Mesenteric fat pad (tissue), 1 donor: ENCODE measurements around the gene SEMA4G. TPM values are rescaled to one million over a fixed set of nuclear protein-coding genes. Genes with fewer than 3 reads are reported as not detected.

Experiments used
- DNase-seq: peaks from one replicate; pipeline ENCODE4 v3.0.0-alpha.2; 2020; ENCODE audit warnings: low spot score
- total RNA-seq: library from RNA; stranded (reverse); fragmentation: NEBNext Ultra II Directional; extraction: Animal tissue kit (Norgen Biotek cat#: 25700); gene quantifications from one replicate; pipeline ENCODE4 v1.2.1, GENCODE V29; 2021
- donor health status: DM: yes; HTN: yes; CAD: no.

The SEMA4G gene
- total RNA-seq, 1 donor from 2014 or later = 1.4 TPM

GRCh38 chr10:101005869-101006567 is 36.7 kb downstream of the SEMA4G start:
- DNase-seq = no peak

DNA sequence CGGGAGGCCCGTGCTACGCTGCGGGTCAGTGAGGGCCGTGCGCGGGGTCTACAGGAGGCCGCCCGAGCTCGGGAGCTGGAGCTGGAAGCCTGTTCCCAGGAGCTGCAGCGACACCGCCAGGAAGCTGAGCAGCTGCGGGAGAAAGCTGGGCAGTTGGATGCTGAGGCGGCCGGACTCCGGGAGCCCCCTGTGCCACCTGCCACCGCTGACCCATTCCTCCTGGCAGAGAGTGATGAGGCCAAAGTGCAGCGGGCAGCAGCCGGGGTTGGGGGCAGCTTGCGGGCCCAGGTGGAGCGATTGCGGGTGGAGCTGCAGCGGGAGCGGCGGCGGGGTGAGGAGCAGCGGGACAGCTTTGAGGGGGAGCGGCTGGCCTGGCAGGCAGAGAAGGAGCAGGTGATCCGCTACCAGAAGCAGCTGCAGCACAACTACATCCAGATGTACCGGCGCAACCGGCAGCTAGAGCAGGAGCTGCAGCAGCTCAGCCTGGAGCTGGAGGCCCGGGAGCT is 37.3 kb downstream of the SEMA4G start:
- DNase-seq = no peak

DNA sequence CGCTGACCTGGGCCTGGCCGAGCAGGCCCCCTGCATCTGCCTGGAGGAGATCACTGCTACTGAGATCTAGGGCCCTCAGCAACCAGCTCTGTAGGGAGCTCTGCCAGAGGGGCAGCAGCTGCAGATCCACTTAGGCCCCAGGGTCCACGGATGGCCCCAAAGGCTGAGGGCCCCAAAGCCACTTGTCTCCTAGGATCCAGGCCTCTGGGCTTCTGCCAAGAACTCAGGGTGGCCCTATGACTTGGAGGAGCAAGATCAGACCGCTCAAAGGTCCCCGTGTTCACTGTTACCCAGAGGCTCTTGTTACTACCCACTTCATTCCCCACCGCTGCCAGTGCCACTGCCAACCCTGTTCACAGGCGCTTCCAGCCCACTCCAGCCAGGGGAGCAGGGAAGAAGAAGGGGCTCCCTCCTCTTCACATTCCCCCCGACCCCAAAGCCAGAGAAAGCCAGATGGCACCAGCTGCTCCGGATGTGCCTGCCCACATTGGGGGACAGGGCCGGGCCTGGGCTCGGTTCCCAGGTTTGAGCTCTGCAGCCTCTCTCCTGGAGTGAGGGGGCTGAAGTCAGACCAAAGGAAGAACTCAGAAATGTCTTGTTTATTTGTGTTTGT is 37.9 kb downstream of the SEMA4G start:
- DNase-seq = no peak

DNA sequence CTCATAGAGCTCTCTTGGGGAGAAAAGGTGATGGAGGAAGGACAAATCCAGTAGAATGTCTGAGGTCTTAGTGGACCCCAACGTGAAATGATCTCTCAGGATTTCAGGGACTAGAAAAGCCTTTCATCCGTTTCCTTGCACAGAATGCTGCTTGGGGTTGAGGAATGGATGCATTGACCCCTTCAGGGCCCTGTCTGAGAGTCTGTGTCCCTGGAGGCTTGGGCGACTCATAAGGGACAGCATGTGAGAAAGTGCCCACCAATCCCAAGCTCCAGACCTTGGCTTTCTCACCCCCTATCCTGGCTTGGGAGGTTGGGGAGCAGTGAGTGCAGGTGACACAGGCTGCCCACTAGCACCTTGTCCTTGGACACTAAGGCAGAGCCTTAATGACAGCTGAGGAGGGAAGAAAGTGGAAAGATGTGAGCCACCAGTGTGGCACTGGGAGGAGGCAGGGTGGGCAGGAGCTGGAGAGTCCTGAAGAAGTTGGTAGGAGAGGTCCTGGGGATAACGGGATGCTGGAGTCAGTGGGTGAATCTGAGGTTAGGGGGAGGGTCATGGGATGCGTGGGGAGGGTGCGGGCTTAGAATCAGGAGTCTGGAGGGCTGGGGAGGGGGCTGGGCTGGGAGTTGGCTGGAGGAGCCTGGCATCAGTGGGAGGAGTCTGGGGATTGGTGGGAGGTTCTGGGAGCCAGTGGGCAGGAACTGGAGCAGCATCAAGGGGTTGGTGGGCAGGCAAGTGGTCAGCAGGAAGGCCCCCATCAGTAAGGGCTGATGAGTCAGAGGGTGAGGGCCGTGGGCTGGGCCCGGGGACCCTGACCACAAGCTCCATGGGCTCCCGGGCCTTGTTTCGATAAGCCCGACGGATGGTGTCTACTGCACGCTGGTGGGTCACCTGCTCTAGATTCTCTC is 38.9 kb downstream of the SEMA4G start:
- no peak for DNase-seq

- DNase-seq = no peak
These were observed 39.6 kb downstream of the SEMA4G start for GRCh38 chr10:101008823-101009423.

GRCh38 chr10:101010329-101010728 is 41.0 kb downstream of the SEMA4G start:
- DNase-seq = no peak

GRCh38 chr10:101011517-101012423 is 42.5 kb downstream of the SEMA4G start:
- DNase-seq = no peak

DNA sequence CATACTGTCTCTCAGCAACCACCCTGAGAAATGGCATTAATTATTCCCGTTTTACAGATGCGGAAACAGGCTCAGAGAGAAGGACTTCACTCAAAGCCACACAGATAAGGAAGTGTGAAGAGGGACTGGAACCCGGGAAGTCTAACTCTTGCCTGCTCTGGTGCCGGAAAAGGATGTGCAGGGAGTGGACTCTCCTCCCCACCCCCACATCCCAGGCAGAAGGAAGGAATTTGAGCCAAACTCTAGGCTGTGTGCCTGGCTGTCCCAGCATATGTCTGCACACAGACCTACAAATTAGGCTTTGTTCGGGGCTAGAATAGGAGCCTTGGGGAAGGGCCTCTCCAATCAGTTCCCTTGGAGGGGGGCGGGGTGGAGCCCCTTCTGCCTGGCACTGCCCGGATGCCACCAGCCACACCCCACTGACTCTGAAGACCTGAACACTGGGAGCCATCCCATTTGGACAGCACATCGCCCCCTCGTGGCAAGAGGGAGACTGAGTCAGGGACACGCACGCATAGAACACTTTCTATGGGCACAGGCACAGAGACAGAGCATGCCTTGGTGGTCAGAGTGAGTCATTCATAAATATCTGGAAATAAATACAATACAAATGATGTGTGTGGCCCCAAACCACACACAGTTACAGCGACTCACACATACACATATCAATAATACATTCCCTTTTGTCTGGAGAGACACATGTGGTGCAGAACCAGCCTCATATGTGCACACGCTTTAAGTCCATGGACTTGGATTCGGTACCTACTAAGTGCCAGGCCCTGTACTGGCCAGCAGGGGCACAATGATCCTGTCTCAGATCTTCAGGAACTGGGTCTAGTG is 43.4 kb downstream of the SEMA4G start:
- peak; percentile 94 for DNase-seq

DNA sequence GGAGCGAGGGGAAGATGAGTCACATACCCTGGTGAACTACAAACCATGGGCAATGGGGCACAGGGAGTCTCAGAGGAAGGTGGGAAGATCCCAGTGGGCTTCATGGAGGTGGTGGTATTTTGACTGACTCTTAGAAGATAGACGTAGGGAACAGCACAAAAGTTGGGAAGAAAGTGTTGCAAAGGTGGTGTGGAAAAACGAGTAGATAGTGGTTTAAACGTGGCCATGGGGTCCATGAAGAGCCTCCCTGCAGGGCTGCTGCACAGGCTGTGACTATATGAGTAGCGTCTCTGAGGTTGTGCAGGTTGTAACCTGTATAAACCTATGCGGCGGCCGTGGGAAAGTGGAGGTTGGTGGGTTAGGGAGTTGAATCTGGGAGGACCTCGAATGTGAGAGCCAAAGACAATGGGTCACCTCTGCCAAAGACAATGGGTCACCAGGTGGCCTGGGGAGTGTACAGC is 44.1 kb downstream of the SEMA4G start:
- DNase-seq = no peak

GRCh38 chr10:101014230-101014884 is 45.1 kb downstream of the SEMA4G start:
- DNase-seq = no peak

DNA sequence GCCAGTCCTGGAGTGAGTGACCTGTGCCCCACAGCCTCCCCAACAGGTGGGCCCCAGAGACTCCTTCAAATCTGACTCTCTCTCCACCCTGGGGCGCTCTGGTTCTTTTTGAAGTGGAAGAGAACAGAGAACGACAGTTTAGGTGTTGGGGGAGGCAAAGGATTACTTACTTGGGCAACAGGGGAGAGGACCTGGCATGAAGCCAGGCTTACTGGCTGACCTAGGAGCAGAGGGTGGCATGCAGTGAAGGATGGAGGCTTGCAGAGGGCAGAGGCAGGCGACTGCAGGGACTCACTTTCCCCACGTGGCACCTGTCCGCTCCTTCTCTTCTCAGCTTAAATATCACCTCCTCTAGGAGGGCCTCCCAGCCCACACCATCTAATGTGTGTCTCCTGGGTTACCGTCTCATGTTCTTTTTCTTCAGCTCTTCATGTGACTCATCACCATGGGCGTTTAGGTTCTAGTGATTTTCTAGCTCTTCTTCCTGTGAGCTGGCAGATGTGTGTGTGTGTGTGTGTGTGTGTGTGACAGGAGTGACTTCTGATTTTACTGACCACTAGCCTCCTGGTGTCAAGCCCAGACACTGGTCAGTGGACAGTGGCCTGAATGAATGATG is 45.8 kb downstream of the SEMA4G start:
- DNase-seq = no peak

- DNase-seq = no peak
These were observed 46.3 kb downstream of the SEMA4G start for GRCh38 chr10:101015582-101015973.

GRCh38 chr10:101016814-101017213 is 47.5 kb downstream of the SEMA4G start:
- no peak for DNase-seq

DNA sequence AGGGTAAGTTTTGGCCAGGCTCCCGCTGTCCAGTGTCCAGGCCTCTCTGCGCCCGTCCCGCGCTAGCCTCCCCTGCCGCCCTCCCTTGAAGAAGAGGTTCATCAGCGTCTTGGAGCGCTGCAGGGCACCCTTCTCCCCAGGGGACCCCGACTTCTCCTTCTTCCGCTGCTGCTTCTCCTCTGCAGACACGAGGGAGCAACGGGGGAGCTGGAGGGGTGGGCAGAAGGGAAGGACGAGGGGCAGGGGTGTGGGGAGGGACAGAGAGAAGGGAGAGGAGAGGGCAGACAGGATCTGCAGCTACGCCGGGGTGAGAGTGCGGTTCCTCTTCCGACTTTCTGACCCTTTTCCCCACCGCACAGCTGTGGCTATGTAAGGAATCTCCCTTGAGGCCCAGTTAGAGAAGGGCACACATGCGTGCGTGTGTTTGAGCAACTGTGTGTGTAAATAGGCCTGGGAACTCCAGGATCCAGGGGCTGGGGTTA is 48.9 kb downstream of the SEMA4G start:
- DNase-seq = no peak

DNA sequence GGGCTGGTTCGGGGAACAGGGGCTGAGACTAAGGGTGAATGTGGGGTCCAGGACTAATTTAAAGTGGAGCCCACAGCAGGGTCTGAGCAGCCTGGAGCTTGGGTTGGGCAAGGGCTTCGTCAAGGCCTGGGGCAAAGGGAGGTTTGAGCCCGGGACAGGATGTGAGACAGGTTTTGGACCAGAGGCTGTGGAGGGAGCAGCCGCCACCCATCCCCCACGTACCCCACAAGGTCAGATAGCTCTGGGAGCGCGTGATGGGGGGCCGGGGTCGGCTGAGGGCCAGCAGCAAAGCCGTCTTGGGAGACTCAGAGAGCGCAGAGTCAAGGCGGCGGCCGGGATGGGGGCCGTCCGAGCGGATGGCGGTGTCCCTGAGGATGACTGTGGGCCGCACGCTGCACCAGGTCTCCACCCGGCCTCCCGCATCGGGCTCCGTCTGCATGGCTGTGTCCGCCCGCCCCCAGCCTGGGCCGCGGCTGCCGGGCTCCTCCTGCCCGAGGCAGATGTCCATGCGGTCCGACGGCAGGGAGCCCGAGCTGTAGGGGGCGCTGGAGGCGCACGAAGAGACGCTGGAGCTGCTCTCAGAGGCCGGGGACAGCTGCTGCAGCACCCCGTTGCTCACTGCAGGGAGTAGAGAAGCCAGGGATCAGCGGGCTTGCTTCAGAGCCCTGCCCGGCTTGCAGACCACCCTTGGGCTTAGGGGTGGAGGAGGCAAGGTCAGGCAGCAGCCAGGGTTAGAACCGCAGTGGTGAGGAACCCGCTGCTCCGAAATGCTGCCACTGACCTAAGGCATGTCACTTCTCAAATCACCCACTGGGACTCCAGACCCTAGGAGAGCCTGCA is 49.5 kb downstream of the SEMA4G start:
- peak; percentile 95 for DNase-seq
